K562 (cell line): ENCODE data around the gene ERAL1. TPM values are rescaled to one million over a fixed set of nuclear protein-coding genes. Genes with fewer than 3 reads are reported as not detected.

ENCODE experiments used
- ATAC-seq: fragments of 200-7000 bp; cut with Tn5 transposase; 3 replicates; pipeline ENCODE4 v1.9.1; 2020; ENCODE audit warnings: moderate library complexity
- BruUV-seq: library from RNA; stranded (reverse); fragments of 400-500 nt; replicated peaks from 2 replicates; lab custom pipeline; 2021; lab: Mats Ljungman, UMichigan
- CTCF ChIA-PET: fragments of 300-600 bp; formaldehyde crosslinking; extraction: SDS; loops from one replicate; lab custom pipeline; 2021; ENCODE audit warnings: low intra/inter-chr PET ratio; lab: Yijun Ruan, JAX
- POLR2A ChIA-PET: fragments of 300-600, 350-650 bp; sonication (Branson Sonifier 250); formaldehyde crosslinking; extraction: SDS; loops from one replicate; lab custom pipeline; 2021; ENCODE audit warnings: antibody characterized with exemption, inconsistent platforms; lab: Yijun Ruan, JAX
- DNase-seq, 4 experiments: peaks; one replicate each; pipeline versions ENCODE4 v3.0.0 to v3.0.0-alpha.2; 2011 to 2018; ENCODE audit warnings: low spot score in 3 of 4, mixed read lengths in 3 of 4; ENCODE audit errors: extremely low read depth in 1 of 4
- FAIRE-seq: peaks from 2 replicates; lab custom pipeline; 2011; peaks lifted over from hg19 to GRCh38; lab: Jason Lieb, UNC
- H2AFZ ChIP-seq: 2 replicates; pipeline ENCODE4 v1.6.0; 2011; ENCODE audit warnings: low read depth, low read length, control low read depth, inconsistent platforms
- H3K27ac ChIP-seq: fragments of 200-600 bp; 3 replicates; pipeline ENCODE4 v1.8.0; 2011; ENCODE audit warnings: low read depth, mild to moderate bottlenecking, control low read depth, inconsistent platforms, low read length, moderate library complexity, mixed read lengths; ENCODE audit errors: extremely low read depth
- H3K27me3 ChIP-seq, 2 experiments: fragments of 300-600 bp in 1 of 2; 2 replicates in 1 of 2; 3 replicates in 1 of 2; pipeline versions ENCODE4 v1.6.0 to v1.8.0; 2011; ENCODE audit warnings: inconsistent platforms in 2 of 2, low read length in 2 of 2, mild to moderate bottlenecking in 1 of 2, mixed read lengths in 1 of 2, moderate library complexity in 1 of 2; ENCODE audit not compliant: control insufficient read depth in 2 of 2, insufficient read depth in 2 of 2
- H3K36me3 ChIP-seq: fragments of 300-600 bp; 3 replicates; pipeline ENCODE4 v1.8.0; 2011; ENCODE audit warnings: mild to moderate bottlenecking, low read length, inconsistent platforms; ENCODE audit not compliant: control insufficient read depth, insufficient read depth
- H3K4me1 ChIP-seq, 2 experiments: fragments of 200-600 bp in 1 of 2; replicated peaks in 1 of 2; 2 replicates in 1 of 2; 3 replicates in 1 of 2; pipeline versions ENCODE4 v1.5.1 to v1.8.0; 2011; ENCODE audit warnings: inconsistent platforms in 2 of 2, low read length in 2 of 2, mild to moderate bottlenecking in 1 of 2, mixed read lengths in 1 of 2, moderate library complexity in 1 of 2; ENCODE audit not compliant: control insufficient read depth in 2 of 2, insufficient read depth in 2 of 2
- H3K4me2 ChIP-seq: 2 replicates; pipeline ENCODE4 v1.6.1; 2011; ENCODE audit warnings: low read length, control low read depth, inconsistent platforms, mixed read lengths; ENCODE audit not compliant: insufficient read depth
- H3K4me3 ChIP-seq: fragments of 200-600 bp; sonication (generic), shearing (Covaris generic); 2 replicates; pipeline ENCODE4 v1.5.1; 2016; ENCODE audit warnings: control low read depth, inconsistent platforms
- H3K79me2 ChIP-seq: fragments of 200-600 bp; 3 replicates; pipeline ENCODE4 v1.8.0; 2011; ENCODE audit warnings: low read length, inconsistent platforms; ENCODE audit not compliant: control insufficient read depth, insufficient read depth
- H3K9ac ChIP-seq, 2 experiments: 2 replicates each; pipeline versions ENCODE4 v1.6.0 to v1.6.1; 2011; ENCODE audit warnings: low read depth in 2 of 2, low read length in 2 of 2, control low read depth in 1 of 2, inconsistent platforms in 1 of 2, mild to moderate bottlenecking in 1 of 2, mixed read lengths in 1 of 2; ENCODE audit not compliant: insufficient read depth in 1 of 2
- H3K9me1 ChIP-seq: one replicate; pipeline ENCODE4 v1.6.0; 2011; ENCODE audit warnings: inconsistent platforms, mild to moderate bottlenecking, low read length, moderate library complexity; ENCODE audit not compliant: control insufficient read depth, insufficient read depth
- H3K9me3 ChIP-seq: replicated peaks from 2 replicates; pipeline ENCODE4 v1.5.1; 2011; ENCODE audit warnings: low read depth, low read length, inconsistent platforms; ENCODE audit not compliant: control insufficient read depth, insufficient read depth
- H4K20me1 ChIP-seq: replicated peaks from 2 replicates; pipeline ENCODE4 v1.6.1; 2011; ENCODE audit warnings: low read length, inconsistent platforms, mixed read lengths; ENCODE audit not compliant: control insufficient read depth, insufficient read depth
- CREB5 ChIP-seq: fragments of 250-450 bp; sonication (Bioruptor Pico); IDR thresholded peaks from 2 replicates; pipeline ENCODE4 v1.5.0; 2020; ENCODE audit warnings: mild to moderate bottlenecking
- E2F8 ChIP-seq: fragments of 450-650 bp; IDR thresholded peaks from 2 replicates; pipeline ENCODE4 v1.7.1; 2018; ENCODE audit warnings: mild to moderate bottlenecking, low read depth; ENCODE audit not compliant: partially characterized antibody
- KAT2B ChIP-seq: IDR thresholded peaks from one replicate; pipeline ENCODE4 v1.6.1; 2012; ENCODE audit warnings: low read depth, mild to moderate bottlenecking, control low read depth, inconsistent platforms, low read length, moderate library complexity
- PHB2 ChIP-seq: fragments of 450-650 bp; IDR thresholded peaks from 2 replicates; pipeline ENCODE4 v1.6.1; 2017; ENCODE audit warnings: low read depth
- SIN3B ChIP-seq: fragments of 450-650 bp; IDR thresholded peaks from 2 replicates; pipeline ENCODE4 v1.6.1; 2017; ENCODE audit warnings: low read depth, mild to moderate bottlenecking, moderate library complexity
- SMAD2 ChIP-seq: fragments of 150-350 bp; IDR thresholded peaks from 2 replicates; pipeline ENCODE4 v1.6.1; 2014; ENCODE audit warnings: low read depth, mild to moderate bottlenecking, low read length
- YBX1 ChIP-seq: fragments of 450-650 bp; IDR thresholded peaks from 2 replicates; pipeline ENCODE4 v1.7.1; 2016; ENCODE audit warnings: mild to moderate bottlenecking
- ZFP1 ChIP-seq: fragments of 450-650 bp; formaldehyde crosslinking; IDR thresholded peaks from 2 replicates; pipeline ENCODE4 v1.4.0; 2020; ENCODE audit warnings: mild to moderate bottlenecking, mixed read lengths
- WGBS: fragments of 100-300 bp; shearing (Covaris generic); methylation state at CpG from one replicate; pipeline ENCODE4 v1.1.6; 2016; ENCODE audit warnings: low coverage, mixed read lengths; ENCODE audit not compliant: insufficient coverage; ENCODE audit errors: missing lambda C conversion rate; 5-methylcytosine and 5-hydroxymethylcytosine counted together
- in situ Hi-C: fragments of 300-500 bp; cut with MboI; formaldehyde crosslinking; loops from 4 replicates; pipeline ENCODE4 v1.15.0; 2018; ENCODE audit warnings: inconsistent platforms, mixed read lengths
- intact Hi-C: fragments of 100-400 bp; cut with micrococcal nuclease; formaldehyde crosslinking; loops from 2 replicates; pipeline ENCODE4 v1.14.2; 2022
- polyA plus RNA-seq, 8 experiments: library from polyadenylated mRNA; depleted of rRNA in 4 of 8; stranded (reverse) in 5 of 8; unstranded in 3 of 8; fragments of >200 nt; fragmentation: Nextera tagmentation in 2 of 8; fragmentation: Illumina TruSeq in 1 of 8; extraction: Ambion mirVana in 2 of 8; extraction: Trizol in 1 of 8; gene quantifications; 2 replicates each; pipeline versions ENCODE4 v1.2.1 to v1.2.3, GENCODE V29; 2011 to 2014; ENCODE audit warnings: inconsistent platforms in 1 of 8, missing spikeins in 1 of 8
- total RNA-seq, 7 experiments: library from RNA; depleted of rRNA in 6 of 7; stranded (reverse); fragments of >200 nt in 6 of 7; fragmentation: Illumina TruSeq in 2 of 7; extraction: Trizol in 2 of 7; gene quantifications; 2 replicates each; pipeline versions ENCODE4 v1.2.1 to v1.2.3, GENCODE V29; 2011 to 2021; ENCODE audit warnings: low replicate concordance in 1 of 7
- TF ChIP-seq, protein P1 (sequence below), 2 experiments: IDR thresholded peaks; 2 replicates each; pipeline ENCODE4 v1.6.1; 2012; ENCODE audit warnings: improper control_type of control experiment in 2 of 2, low read depth in 2 of 2, low read length in 2 of 2, borderline replicate concordance in 1 of 2

ERAL1 gene
- total and polyA plus RNA-seq, 9 of the 15 experiments (the other 6 are each of a cell fraction or from before 2014, with no cell fraction given) = 37.5 to 351 (median 106) TPM

- no peak for TF ChIP-seq CREB5 (CRISPR knock-in tag)
- no peak for TF ChIP-seq KAT2B
Measured at GRCh38 chr17:28854457-28855335, at the start of gene ERAL1 (continued).

- CTCF ChIA-PET = no interaction called here
- Histone ChIP-seq H3K27ac (peak overlapping the region; percentile 74), H3K4me1 (peaks cover 31 to 33% of the 10 kb centered on the region in 2 experiments), H3K9ac (peak overlapping the region in 1 of 2 experiments; percentile 45; a peak in 2 of 4 replicates), H3K9me3 (no peaks in the 10 kb centered on the region), H3K79me2 (peaks cover 94% of the 10 kb centered on the region), H2AFZ (no peak overlapping the region), H3K4me2 (peak overlapping the region; percentile 44), H3K4me3 (no peak overlapping the region), H4K20me1 (peaks cover 7% of the 10 kb centered on the region), H3K36me3 (peaks cover 52% of the 10 kb centered on the region), H3K9me1 (no peaks in the 10 kb centered on the region), H3K27me3 (no peaks in the 10 kb centered on the region)
- no peak for FAIRE-seq
- ATAC-seq = no peak
- in situ Hi-C loops (no loop called here), intact Hi-C loops (no loop called here)
- BruUV-seq = TSS peak; percentile 4
- no peak for DNase-seq
- POLR2A ChIA-PET = interaction anchor here (0.6 to 3.2 kb wide), 16 partner anchors 8 to 97 kb away, joined by 3 to 21 read pairs (median 4); partner anchors contain the start of genes FAM222B, PROCA1 and TLCD1
- WGBS = 4% methylated on average over 2 of the region's 2 CpGs
- TF ChIP-seq ZFP1 (CRISPR knock-in tag) (no peak), YBX1 (no peak), PHB2 (no peak), SMAD2 (no peak), E2F8 (no peak), SIN3B (no peak)
- TF ChIP-seq, protein P1, sequence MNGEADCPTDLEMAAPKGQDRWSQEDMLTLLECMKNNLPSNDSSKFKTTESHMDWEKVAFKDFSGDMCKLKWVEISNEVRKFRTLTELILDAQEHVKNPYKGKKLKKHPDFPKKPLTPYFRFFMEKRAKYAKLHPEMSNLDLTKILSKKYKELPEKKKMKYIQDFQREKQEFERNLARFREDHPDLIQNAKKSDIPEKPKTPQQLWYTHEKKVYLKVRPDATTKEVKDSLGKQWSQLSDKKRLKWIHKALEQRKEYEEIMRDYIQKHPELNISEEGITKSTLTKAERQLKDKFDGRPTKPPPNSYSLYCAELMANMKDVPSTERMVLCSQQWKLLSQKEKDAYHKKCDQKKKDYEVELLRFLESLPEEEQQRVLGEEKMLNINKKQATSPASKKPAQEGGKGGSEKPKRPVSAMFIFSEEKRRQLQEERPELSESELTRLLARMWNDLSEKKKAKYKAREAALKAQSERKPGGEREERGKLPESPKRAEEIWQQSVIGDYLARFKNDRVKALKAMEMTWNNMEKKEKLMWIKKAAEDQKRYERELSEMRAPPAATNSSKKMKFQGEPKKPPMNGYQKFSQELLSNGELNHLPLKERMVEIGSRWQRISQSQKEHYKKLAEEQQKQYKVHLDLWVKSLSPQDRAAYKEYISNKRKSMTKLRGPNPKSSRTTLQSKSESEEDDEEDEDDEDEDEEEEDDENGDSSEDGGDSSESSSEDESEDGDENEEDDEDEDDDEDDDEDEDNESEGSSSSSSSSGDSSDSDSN (IDR thresholded peaks at IDR 0.05; ENCODE audit: borderline replicate concordance in 1 of 2, low read depth in 2 of 2, low read length in 2 of 2) = 0 out of 4 replicates have a peak, but pooled peaks of 1 of the 2 experiments have one; percentile 42
Measured at GRCh38 chr17:28807925-28808634, 46.7 kb upstream of the ERAL1 start.
